Measurements from ENCODE around the gene TMEM235.

DNA sequence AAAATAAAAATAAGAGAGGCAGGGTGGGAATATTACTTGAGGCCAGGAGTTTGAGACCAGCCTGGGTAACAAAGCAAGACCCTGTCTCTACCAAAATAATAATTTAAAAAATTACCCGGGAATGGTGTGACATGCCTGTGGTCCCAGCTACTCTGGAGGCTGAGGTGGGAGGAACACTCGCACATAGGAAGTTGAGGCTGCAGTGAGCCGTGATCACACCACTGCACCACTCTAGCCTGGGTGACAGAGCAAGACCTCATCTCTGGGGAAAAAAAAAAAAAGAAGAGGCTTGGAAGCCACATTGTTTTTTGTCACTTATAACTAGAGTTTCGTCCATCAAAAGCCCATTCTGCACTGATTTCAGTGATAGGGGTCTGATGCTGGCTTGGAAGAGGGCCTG lies 3.3 kb upstream of the TMEM235 start:
- TF ChIP-seq, protein P1, sequence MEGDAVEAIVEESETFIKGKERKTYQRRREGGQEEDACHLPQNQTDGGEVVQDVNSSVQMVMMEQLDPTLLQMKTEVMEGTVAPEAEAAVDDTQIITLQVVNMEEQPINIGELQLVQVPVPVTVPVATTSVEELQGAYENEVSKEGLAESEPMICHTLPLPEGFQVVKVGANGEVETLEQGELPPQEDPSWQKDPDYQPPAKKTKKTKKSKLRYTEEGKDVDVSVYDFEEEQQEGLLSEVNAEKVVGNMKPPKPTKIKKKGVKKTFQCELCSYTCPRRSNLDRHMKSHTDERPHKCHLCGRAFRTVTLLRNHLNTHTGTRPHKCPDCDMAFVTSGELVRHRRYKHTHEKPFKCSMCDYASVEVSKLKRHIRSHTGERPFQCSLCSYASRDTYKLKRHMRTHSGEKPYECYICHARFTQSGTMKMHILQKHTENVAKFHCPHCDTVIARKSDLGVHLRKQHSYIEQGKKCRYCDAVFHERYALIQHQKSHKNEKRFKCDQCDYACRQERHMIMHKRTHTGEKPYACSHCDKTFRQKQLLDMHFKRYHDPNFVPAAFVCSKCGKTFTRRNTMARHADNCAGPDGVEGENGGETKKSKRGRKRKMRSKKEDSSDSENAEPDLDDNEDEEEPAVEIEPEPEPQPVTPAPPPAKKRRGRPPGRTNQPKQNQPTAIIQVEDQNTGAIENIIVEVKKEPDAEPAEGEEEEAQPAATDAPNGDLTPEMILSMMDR (tag by site-specific recombination; IDR thresholded peaks at IDR 0.05) = no peak
- TF ChIP-seq, protein P2, sequence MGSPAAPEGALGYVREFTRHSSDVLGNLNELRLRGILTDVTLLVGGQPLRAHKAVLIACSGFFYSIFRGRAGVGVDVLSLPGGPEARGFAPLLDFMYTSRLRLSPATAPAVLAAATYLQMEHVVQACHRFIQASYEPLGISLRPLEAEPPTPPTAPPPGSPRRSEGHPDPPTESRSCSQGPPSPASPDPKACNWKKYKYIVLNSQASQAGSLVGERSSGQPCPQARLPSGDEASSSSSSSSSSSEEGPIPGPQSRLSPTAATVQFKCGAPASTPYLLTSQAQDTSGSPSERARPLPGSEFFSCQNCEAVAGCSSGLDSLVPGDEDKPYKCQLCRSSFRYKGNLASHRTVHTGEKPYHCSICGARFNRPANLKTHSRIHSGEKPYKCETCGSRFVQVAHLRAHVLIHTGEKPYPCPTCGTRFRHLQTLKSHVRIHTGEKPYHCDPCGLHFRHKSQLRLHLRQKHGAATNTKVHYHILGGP (tag by site-specific recombination; IDR thresholded peaks at IDR 0.05) = no peak
- TF ChIP-seq SETDB1 (IDR thresholded peaks at IDR 0.05; ENCODE audit: insufficient read length, low read length) (no peak), YY1 (tag by site-specific recombination; IDR thresholded peaks at IDR 0.05) (no peak), ZNF670 (tag by site-specific recombination; IDR thresholded peaks at IDR 0.05; ENCODE audit: low read depth) (no peak)

Data from HEK293 (cell line).